GM21737 (cell line): ENCODE data around the gene ATAD2B.
"Not testable (repeated sequence)": the region's sequence is repeated elsewhere in the genome, so short reads cannot be mapped to it uniquely, and the experiment has no call there.

ENCODE experiments used
- ATAC-seq: cut with Tn5 transposase; IDR thresholded peaks from one replicate; pipeline ENCODE4 v1.9.1; 2021; ENCODE audit warnings: mild to moderate bottlenecking, moderate library complexity; ENCODE audit not compliant: unreplicated experiment

Gene ATAD2B

GRCh38 chr2:23794234-23794633 is 132.7 kb downstream of the ATAD2B start:
- no peak for ATAC-seq

GRCh38 chr2:23793476-23793875 is 133.4 kb downstream of the ATAD2B start:
- ATAC-seq: no peak

- no peak for ATAC-seq
Measured at GRCh38 chr2:23791030-23791429, 135.9 kb downstream of the ATAD2B start.

GRCh38 chr2:23789012-23789411 is 137.9 kb downstream of the ATAD2B start:
- ATAC-seq: no peak

- ATAC-seq: peak; percentile 80
Measured at GRCh38 chr2:23788100-23788499, 138.8 kb downstream of the ATAD2B start.

- ATAC-seq: no peak
Measured at GRCh38 chr2:23784971-23785370, 142.0 kb downstream of the ATAD2B start.

- ATAC-seq: no peak
Measured at GRCh38 chr2:23782646-23783045, 144.3 kb downstream of the ATAD2B start.

- ATAC-seq: no peak
Measured at GRCh38 chr2:23782126-23782525, 144.8 kb downstream of the ATAD2B start.

- not testable (repeated sequence) for ATAC-seq
Measured at GRCh38 chr2:23780465-23780864, 146.5 kb downstream of the ATAD2B start.

GRCh38 chr2:23777826-23778225 is 149.1 kb downstream of the ATAD2B start:
- no peak for ATAC-seq

- no peak for ATAC-seq
Measured at GRCh38 chr2:23776021-23776420, 150.9 kb downstream of the ATAD2B start.

- no peak for ATAC-seq
Measured at GRCh38 chr2:23772684-23773083, 154.2 kb downstream of the ATAD2B start.

- no peak for ATAC-seq
Measured at GRCh38 chr2:23772056-23772455, 154.9 kb downstream of the ATAD2B start.

- no peak for ATAC-seq
Measured at GRCh38 chr2:23769364-23769763, 157.6 kb downstream of the ATAD2B start.

GRCh38 chr2:23767876-23768621 is 158.9 kb downstream of the ATAD2B start:
- ATAC-seq: no peak

- no peak for ATAC-seq
Measured at GRCh38 chr2:23762141-23762540, 164.8 kb downstream of the ATAD2B start.

GRCh38 chr2:23761638-23762037 is 165.3 kb downstream of the ATAD2B start:
- ATAC-seq: no peak

GRCh38 chr2:23760736-23761135 is 166.2 kb downstream of the ATAD2B start:
- no peak for ATAC-seq

- ATAC-seq: no peak
Measured at GRCh38 chr2:23757686-23758433, 169.1 kb downstream of the ATAD2B start.

GRCh38 chr2:23756593-23757292 is 170.2 kb downstream of the ATAD2B start:
- ATAC-seq: no peak

- ATAC-seq: no peak
Measured at GRCh38 chr2:23754970-23755369, 172.0 kb downstream of the ATAD2B start.
